Measurements from ENCODE around the gene TRIM28. TPM values are rescaled to one million over a fixed set of nuclear protein-coding genes. Genes with fewer than 3 reads are reported as not detected.

The TRIM28 gene
- total and polyA plus RNA-seq, 7 experiments from 2014 or later, result 55.3 to 564 (median 403) TPM

GRCh38 chr19:58558623-58559274 lies 14.9 kb downstream of the TRIM28 start:
- ChIA-PET CTCF (interaction anchor here (1.4 kb wide), 1 partner anchor 39 kb away, joined by 4 read pairs; the partner anchor contains the start of gene ZBTB45), POLR2A (interaction anchor here (0.7 to 5.1 kb wide), 10 partner anchors 8 to 45 kb away, joined by 3 to 20 read pairs (median 4); partner anchors contain the start of genes TRIM28 and ZBTB45)
- Histone ChIP-seq H3K27me3 (ENCODE audit: control insufficient read depth in 2 of 2, insufficient read depth in 2 of 2, low read length in 2 of 2) (no peaks in the 10 kb centered on the region), H3K4me1 (ENCODE audit: control insufficient read depth in 2 of 2, insufficient read depth in 2 of 2, low read length in 2 of 2) (peaks cover 51 to 63% of the 10 kb centered on the region in 2 donors), H3K27ac (ENCODE audit: low read depth, low read length) (peak overlapping the region; percentile 97), H3K36me3 (ENCODE audit: control insufficient read depth in 2 of 3, insufficient read depth in 3 of 3, low read length in 3 of 3) (peaks cover 0 to 11% (median 4%) of the 10 kb centered on the region in 3 experiments), H3K9me3 (ENCODE audit: control insufficient read depth in 2 of 3, low read length in 3 of 3) (no peaks in the 10 kb centered on the region), H3K4me3 (ENCODE audit: low read length) (peak overlapping the region; percentile 97)
- Mint-ChIP-seq H3K4me1 (peaks cover 18 to 86% (median 77%) of the 10 kb centered on the region in 7 donors), H3K9me3 (peaks cover 0 to 3% (median 0%) of the 10 kb centered on the region in 11 donors), H3K4me3 (peak overlapping the region; percentile 87 to 98 (median 96)), H3K27me3 (peaks cover 0 to 4% (median 0%) of the 10 kb centered on the region in 5 donors), H3K36me3 (peaks cover under 1 to 37% (median 8%) of the 10 kb centered on the region in 5 donors), H3K27ac (peak overlapping the region; percentile 93 to 99 (median 98))
- peak; percentile 99 to 100 (median 100) for DNase-seq
- intact Hi-C loops (cut with micrococcal nuclease), result loop anchor here (1.0 kb wide), 2 partner anchors 15 to 157 kb away; partner anchors contain the start of gene MZF1 (in 2 of the 2)
- peak; percentile 79 for ATAC-seq

- Mint-ChIP-seq H3K4me1 (peaks cover 15 to 86% (median 76%) of the 10 kb centered on the region in 7 donors), H3K4me3 (peak overlapping the region; percentile 87 to 98 (median 96))
- H3K9me3 ChIP-seq (ENCODE audit: control insufficient read depth in 2 of 3, low read length in 3 of 3), result no peaks in the 10 kb centered on the region
Observed at GRCh38 chr19:58559275-58560006, 15.6 kb downstream of the TRIM28 start.

GRCh38 chr19:58560007-58560887 lies 16.4 kb downstream of the TRIM28 start:
- no peak for DNase-seq
- Histone ChIP-seq H3K9me3 (ENCODE audit: control insufficient read depth in 2 of 3, low read length in 3 of 3) (no peaks in the 10 kb centered on the region), H3K27ac (ENCODE audit: low read depth, low read length) (peak overlapping the region; percentile 97), H3K4me3 (ENCODE audit: low read length) (peak overlapping the region; percentile 97), H3K27me3 (ENCODE audit: control insufficient read depth in 2 of 2, insufficient read depth in 2 of 2, low read length in 2 of 2) (no peaks in the 10 kb centered on the region), H3K4me1 (ENCODE audit: control insufficient read depth in 2 of 2, insufficient read depth in 2 of 2, low read length in 2 of 2) (peaks cover 42 to 58% of the 10 kb centered on the region in 2 donors), H3K36me3 (ENCODE audit: control insufficient read depth in 2 of 3, insufficient read depth in 3 of 3, low read length in 3 of 3) (peaks cover 0 to 11% (median 4%) of the 10 kb centered on the region in 3 experiments)
- H3K36me3 Mint-ChIP-seq, result peaks cover 0 to 35% (median 4%) of the 10 kb centered on the region in 5 donors
- H3K9me3 Mint-ChIP-seq, result peaks cover 0 to 1% (median 0%) of the 10 kb centered on the region in 11 donors
- ChIA-PET POLR2A (interaction anchor here (1.0 to 5.1 kb wide), 6 partner anchors 8 to 41 kb away, joined by 3 to 40 read pairs (median 20); partner anchors contain the start of genes MZF1, TRIM28 and ZBTB45), CTCF (interaction anchor here (1.4 to 1.5 kb wide), 3 partner anchors 40 to 42 kb away, joined by 3 to 5 read pairs (median 4); partner anchors contain the start of gene ZBTB45)
- peak overlapping the region; percentile 93 to 99 (median 98) for H3K27ac Mint-ChIP-seq
- H3K4me3 Mint-ChIP-seq, result peak overlapping the region; percentile 87 to 98 (median 96)
- intact Hi-C loops (cut with micrococcal nuclease), result no loop called here
- ATAC-seq, result no peak
- H3K4me1 Mint-ChIP-seq, result peaks cover 12 to 80% (median 73%) of the 10 kb centered on the region in 7 donors
- peaks cover 0 to 4% (median 0%) of the 10 kb centered on the region in 5 donors for H3K27me3 Mint-ChIP-seq

More at GRCh38 chr19:58559275-58560006, 15.6 kb downstream of the TRIM28 start:
- peak overlapping the region; percentile 97 for H3K4me3 ChIP-seq (ENCODE audit: low read length)
- DNase-seq (peak in 1 of 9 donors; percentile 75), ATAC-seq (peak; percentile 9)
- Mint-ChIP-seq H3K9me3 (peaks cover 0 to 2% (median 0%) of the 10 kb centered on the region in 11 donors), H3K27ac (peak overlapping the region; percentile 93 to 99 (median 98)), H3K27me3 (peaks cover 0 to 4% (median 0%) of the 10 kb centered on the region in 5 donors), H3K36me3 (peaks cover 0 to 38% (median 4%) of the 10 kb centered on the region in 5 donors)
- H3K27ac ChIP-seq (ENCODE audit: low read depth, low read length), result peak overlapping the region; percentile 97
- intact Hi-C loops (cut with micrococcal nuclease), result no loop called here
- peaks cover 0 to 11% (median 4%) of the 10 kb centered on the region in 3 experiments for H3K36me3 ChIP-seq (ENCODE audit: control insufficient read depth in 2 of 3, insufficient read depth in 3 of 3, low read length in 3 of 3)
- POLR2A ChIA-PET, result interaction anchor here (1.0 to 5.1 kb wide), 6 partner anchors 8 to 40 kb away, joined by 3 to 40 read pairs (median 12); partner anchors contain the start of genes MZF1, TRIM28 and ZBTB45
- CTCF ChIA-PET, result interaction anchor here (1.4 kb wide), 1 partner anchor 40 kb away, joined by 4 read pairs; the partner anchor contains the start of gene ZBTB45
- H3K27me3 ChIP-seq (ENCODE audit: control insufficient read depth in 2 of 2, insufficient read depth in 2 of 2, low read length in 2 of 2), result no peaks in the 10 kb centered on the region
- H3K4me1 ChIP-seq (ENCODE audit: control insufficient read depth in 2 of 2, insufficient read depth in 2 of 2, low read length in 2 of 2), result peaks cover 44 to 60% of the 10 kb centered on the region in 2 donors

- H3K9me3 ChIP-seq (ENCODE audit: control insufficient read depth in 2 of 3, low read length in 3 of 3), result no peaks in the 10 kb centered on the region
- ChIA-PET POLR2A (interaction anchor here (3.0 to 5.1 kb wide), 5 partner anchors 10 to 42 kb away, joined by 11 to 40 read pairs (median 20); partner anchors contain the start of genes MZF1, TRIM28 and ZBTB45), CTCF (interaction anchor here (1.1 to 1.5 kb wide), 3 partner anchors 10 to 42 kb away, joined by 3 to 5 read pairs (median 3); partner anchors contain the start of gene ZBTB45)
- no peaks in the 10 kb centered on the region for H3K27me3 ChIP-seq (ENCODE audit: control insufficient read depth in 2 of 2, insufficient read depth in 2 of 2, low read length in 2 of 2)
- peaks cover 38 to 53% of the 10 kb centered on the region in 2 donors for H3K4me1 ChIP-seq (ENCODE audit: control insufficient read depth in 2 of 2, insufficient read depth in 2 of 2, low read length in 2 of 2)
- ATAC-seq (no peak), DNase-seq (no peak)
- H3K4me3 ChIP-seq (ENCODE audit: low read length), result no peak overlapping the region
- peaks cover 9 to 76% (median 68%) of the 10 kb centered on the region in 7 donors for H3K4me1 Mint-ChIP-seq
- H3K27ac ChIP-seq (ENCODE audit: low read depth, low read length), result peak overlapping the region; percentile 97
- peaks cover 0 to 4% (median 0%) of the 10 kb centered on the region in 5 donors for H3K27me3 Mint-ChIP-seq
- H3K9me3 Mint-ChIP-seq, result peaks cover 0 to 1% (median 0%) of the 10 kb centered on the region in 11 donors
- peaks cover 0 to 32% (median 4%) of the 10 kb centered on the region in 5 donors for H3K36me3 Mint-ChIP-seq
- peak overlapping the region in 7 of 9 donors; percentile 64 to 99 (median 76) for H3K27ac Mint-ChIP-seq
- intact Hi-C loops (cut with micrococcal nuclease), result no loop called here
- H3K36me3 ChIP-seq (ENCODE audit: control insufficient read depth in 2 of 3, insufficient read depth in 3 of 3, low read length in 3 of 3), result peaks cover 0 to 8% (median 4%) of the 10 kb centered on the region in 3 experiments
- peak overlapping the region; percentile 58 to 99 (median 96) for H3K4me3 Mint-ChIP-seq
Observed at GRCh38 chr19:58560921-58561320, 17.1 kb downstream of the TRIM28 start.

GRCh38 chr19:58561373-58562121 lies 17.7 kb downstream of the TRIM28 start:
- intact Hi-C loops (cut with micrococcal nuclease), result no loop called here
- H3K27ac ChIP-seq (ENCODE audit: low read depth, low read length), result peak overlapping the region; percentile 54

More at GRCh38 chr19:58561373-58562121, 17.7 kb downstream of the TRIM28 start:
- Mint-ChIP-seq H3K4me1 (peaks cover 9 to 71% (median 62%) of the 10 kb centered on the region in 7 donors), H3K27me3 (peaks cover 0 to 4% (median 0%) of the 10 kb centered on the region in 5 donors), H3K4me3 (peak overlapping the region; percentile 58 to 99 (median 94)), H3K27ac (peak overlapping the region; percentile 59 to 95 (median 66)), H3K9me3 (peaks cover 0 to 1% (median 0%) of the 10 kb centered on the region in 11 donors), H3K36me3 (peaks cover 0 to 29% (median under 1%) of the 10 kb centered on the region in 5 donors)
- DNase-seq, result no peak
- H3K36me3 ChIP-seq (ENCODE audit: control insufficient read depth in 2 of 3, insufficient read depth in 3 of 3, low read length in 3 of 3), result peaks cover 0 to 2% (median under 1%) of the 10 kb centered on the region in 3 experiments
- no peaks in the 10 kb centered on the region for H3K9me3 ChIP-seq (ENCODE audit: control insufficient read depth in 2 of 3, low read length in 3 of 3)
- ChIA-PET CTCF (interaction anchor here (0.9 to 1.5 kb wide), 4 partner anchors 10 to 48 kb away, joined by 3 to 5 read pairs (median 4); partner anchors contain the start of gene ZBTB45), POLR2A (interaction anchor here (0.7 to 5.1 kb wide), 13 partner anchors 8 to 811 kb away, joined by 3 to 40 read pairs (median 7); partner anchors contain the start of genes CHMP2A, MZF1, TRIM28 and ZBTB45)
- H3K27me3 ChIP-seq (ENCODE audit: control insufficient read depth in 2 of 2, insufficient read depth in 2 of 2, low read length in 2 of 2), result no peaks in the 10 kb centered on the region
- H3K4me3 ChIP-seq (ENCODE audit: low read length), result peak overlapping the region; percentile 69
- H3K4me1 ChIP-seq (ENCODE audit: control insufficient read depth in 2 of 2, insufficient read depth in 2 of 2, low read length in 2 of 2), result peaks cover 38 to 49% of the 10 kb centered on the region in 2 donors
- no peak for ATAC-seq

All from naive thymus-derived CD4-positive, alpha-beta T cell (primary cell).